NOMO-1 treated with DMSO at 0.1 percent for 48 hours (cell line): Measurements from ENCODE around the gene ZNF540.
"Not testable (repeated sequence)": the region's sequence is repeated elsewhere in the genome, so short reads cannot be mapped to it uniquely, and the experiment has no call there.

Source experiments
- DNase-seq: peaks from one replicate; lab custom pipeline; 2025; ENCODE audit not compliant: unreplicated experiment; lab: John Stamatoyannopoulos, UW

Gene ZNF540

GRCh38 chr19:37594304-37594981, at the start of gene ZNF540, which contains the start of gene ZNF571:
ZNF540 (plus strand) TSS chr19:37594876; CDS start chr19:37598448, 3,572 bp downstream.
ZNF571 (minus strand) TSS chr19:37594792; CDS start chr19:37586676, 8,116 bp downstream.
- DNase-seq: no peak

GRCh38 chr19:37551129-37551993, 43.3 kb upstream of the ZNF540 start:
- DNase-seq: no peak

- DNase-seq: no peak
These were observed 31.2 kb upstream of the ZNF540 start for GRCh38 chr19:37563518-37563917.

GRCh38 chr19:37564624-37565369, 29.9 kb upstream of the ZNF540 start:
- DNase-seq: no peak

GRCh38 chr19:37565370-37565669, 29.4 kb upstream of the ZNF540 start:
- no peak for DNase-seq

- DNase-seq: no peak
These were observed 22.5 kb upstream of the ZNF540 start for GRCh38 chr19:37572203-37572602.

- no peak for DNase-seq
These were observed 11.3 kb upstream of the ZNF540 start for GRCh38 chr19:37583340-37583739.

- DNase-seq: no peak
These were observed 726 bp upstream of the ZNF540 start for GRCh38 chr19:37593996-37594303.

DNA sequence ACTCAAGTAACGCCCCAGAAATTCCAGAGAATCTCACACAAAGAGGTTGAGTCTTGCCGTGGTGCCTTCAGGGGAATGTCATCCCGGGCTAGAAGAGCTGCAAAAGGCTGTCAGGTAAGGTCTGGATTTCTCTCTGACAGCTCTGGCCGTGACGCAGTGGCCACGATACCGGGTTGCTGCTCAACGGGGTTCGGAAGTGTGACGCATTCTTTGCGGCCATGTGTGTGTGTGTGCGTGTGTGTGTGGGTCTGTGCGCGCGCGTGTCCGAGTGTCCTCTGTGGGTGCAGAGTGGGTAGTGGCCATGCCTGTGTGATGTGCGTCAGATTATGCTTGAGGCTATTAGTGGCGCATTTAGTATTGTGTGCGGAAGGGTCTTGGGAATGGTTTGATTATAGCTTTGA, 306 bp downstream of the ZNF540 start:
- no peak for DNase-seq

DNA sequence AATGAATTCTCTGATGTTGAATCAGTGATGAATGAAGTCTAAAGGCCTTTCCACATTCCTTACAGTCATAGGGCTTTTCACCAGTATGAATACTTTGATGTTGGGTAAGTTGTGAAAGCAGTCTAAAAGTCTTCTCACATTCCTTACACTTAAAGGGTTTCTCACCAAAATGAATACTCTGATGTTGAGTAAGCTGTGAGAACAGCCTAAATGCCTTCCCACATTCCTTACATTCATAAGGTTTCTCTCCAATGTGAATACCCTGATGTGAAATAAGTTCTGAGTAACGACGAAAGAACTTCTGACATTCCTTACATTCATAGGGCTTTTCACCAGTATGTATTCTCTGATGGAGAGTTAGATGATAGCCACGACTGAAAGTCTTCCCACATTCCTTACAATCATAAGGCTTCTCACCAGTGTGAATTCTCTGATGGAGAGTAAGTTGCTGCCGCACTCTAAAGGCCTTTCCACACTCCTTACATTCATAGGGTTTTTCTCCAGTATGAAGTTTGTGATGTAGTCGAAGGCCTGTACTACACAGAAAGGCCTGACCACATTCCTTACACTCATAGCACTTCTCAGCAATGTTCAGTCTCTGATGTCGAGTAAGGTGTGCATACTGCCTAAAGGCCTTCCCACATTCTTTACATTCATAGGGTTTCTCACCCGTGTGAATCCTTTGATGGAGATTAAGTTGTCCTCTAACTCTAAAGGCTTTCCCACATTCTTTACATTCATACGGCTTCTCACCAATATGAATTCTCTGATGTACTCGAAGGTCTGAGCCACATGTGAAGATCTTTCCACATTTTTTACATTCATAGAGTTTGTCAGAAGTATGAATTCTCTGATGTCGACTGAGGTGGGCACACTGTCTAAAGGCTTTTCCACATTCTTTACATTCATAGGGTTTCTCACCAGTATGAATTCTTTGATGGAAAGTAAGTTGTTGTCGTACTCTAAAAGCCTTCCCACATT, 40.7 kb downstream of the ZNF540 start:
- no peak for DNase-seq

- DNase-seq: no peak
These were observed 59.4 kb downstream of the ZNF540 start for GRCh38 chr19:37654118-37654517.

- no peak for DNase-seq
These were observed 60.1 kb downstream of the ZNF540 start for GRCh38 chr19:37654629-37655300.

- DNase-seq: no peak
These were observed 60.6 kb downstream of the ZNF540 start, which contains the start of gene ZFP30 for GRCh38 chr19:37655301-37655688. ZFP30 (minus strand) TSS chr19:37655465; CDS start chr19:37647822, 7,643 bp downstream.

DNA sequence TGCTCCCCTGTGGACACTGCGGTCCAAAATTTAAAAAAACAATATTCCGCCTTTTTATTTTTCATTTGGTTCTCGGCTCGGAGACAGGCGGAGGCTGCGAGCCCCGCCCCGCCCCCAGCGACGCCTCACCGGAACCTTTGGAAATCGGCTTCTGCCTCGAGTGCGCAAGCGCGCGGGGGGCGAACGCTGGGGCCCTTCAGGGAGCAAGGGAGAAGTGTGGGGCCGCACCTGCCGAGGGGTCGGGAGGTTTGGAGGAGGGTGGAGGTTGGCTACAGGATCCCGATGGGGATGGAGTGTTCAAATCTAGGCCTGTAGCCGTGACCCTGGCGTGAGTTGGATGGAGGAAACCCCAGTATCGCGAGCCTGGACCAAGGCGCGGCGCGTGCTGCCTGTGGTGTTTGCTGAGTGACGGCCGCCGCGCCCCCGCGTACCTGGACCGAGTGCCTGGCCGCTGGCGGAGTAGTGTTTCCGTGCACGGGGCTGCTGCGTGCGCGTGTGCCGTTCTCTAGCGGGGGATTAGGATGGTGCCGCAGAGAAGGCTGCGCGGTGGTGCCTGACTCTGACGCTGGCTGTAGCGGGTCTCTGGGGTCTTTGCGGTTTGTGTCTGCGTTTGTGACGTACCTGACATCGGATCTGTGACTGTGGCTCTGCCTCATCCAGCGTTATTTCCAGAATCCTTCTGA, 61.2 kb downstream of the ZNF540 start:
- DNase-seq: no peak

DNA sequence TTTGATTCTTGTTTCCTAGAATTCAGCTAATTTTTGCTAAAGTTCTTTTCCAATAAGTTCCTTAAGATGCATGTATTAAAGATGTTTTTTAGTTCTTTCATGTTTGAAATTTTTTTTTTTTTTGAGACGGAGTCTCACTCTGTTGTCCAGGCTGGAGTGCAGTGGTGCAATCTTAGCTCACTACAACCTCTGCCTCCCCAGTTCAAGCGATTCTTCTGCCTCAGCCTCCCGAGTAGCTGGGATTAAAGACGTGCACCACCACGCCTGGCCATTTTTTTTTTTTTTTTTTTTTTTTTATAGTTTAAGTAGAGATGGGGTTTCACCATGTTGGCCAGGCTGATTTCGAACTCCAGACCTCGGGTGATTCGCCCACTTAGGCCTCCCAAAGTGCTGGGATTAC, 62.5 kb downstream of the ZNF540 start:
- not testable (repeated sequence) for DNase-seq
